ENCODE measurements around the gene IGFBPL1. TPM values are rescaled to one million over a fixed set of nuclear protein-coding genes. Genes with fewer than 3 reads are reported as not detected.

Gene IGFBPL1
- polyA plus RNA-seq, 1 donor, result 0.67 TPM

DNA sequence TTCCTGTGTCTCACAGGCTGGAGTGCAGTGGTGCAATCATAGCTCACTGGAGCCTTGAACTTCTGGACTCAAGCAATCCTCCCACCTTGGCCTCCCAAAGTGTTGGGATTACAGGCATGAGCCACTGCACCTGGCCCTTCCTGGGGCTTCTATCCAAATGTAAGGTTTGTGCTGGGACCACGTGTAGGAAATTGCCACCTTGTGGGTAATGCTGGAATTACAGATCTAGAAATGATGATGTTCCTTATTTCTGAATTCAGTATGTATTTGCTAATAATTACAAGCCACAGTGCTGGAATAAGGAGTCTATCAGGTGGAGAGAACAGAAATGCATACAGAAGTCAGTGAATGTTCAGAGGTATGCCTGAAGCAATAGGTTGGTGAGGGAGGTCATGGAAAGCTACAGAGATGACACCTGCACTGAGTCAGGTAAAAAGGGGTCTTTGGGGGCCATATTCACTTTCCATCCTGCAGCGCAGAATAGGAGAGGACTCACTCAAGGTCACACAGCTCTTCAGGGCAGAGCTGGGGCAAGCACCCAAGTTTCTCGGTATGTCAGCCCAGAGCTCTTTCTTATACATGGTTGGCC, 8.8 kb upstream of the IGFBPL1 start:
- no peak for DNase-seq (ENCODE audit: low read depth)

DNA sequence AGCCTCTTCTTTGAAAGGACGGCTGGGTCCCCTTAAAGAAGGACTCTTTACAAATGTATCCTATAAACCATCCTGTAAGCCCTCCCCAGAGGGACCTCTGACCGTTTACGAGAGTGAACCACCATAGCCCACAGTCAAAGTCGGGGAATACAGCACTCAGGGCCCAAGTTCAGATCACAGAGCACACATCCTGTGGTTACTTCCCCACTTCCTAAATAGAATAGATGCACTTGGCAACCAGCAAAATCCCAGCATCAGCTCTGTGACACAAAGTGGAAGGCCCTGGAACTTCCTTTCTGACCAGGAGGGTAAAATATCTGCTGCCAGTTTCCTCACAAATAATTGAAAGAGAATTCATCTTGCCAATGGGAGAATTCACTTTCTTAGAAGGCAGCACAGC, 6.9 kb upstream of the IGFBPL1 start:
- DNase-seq (ENCODE audit: low read depth), result no peak

DNA sequence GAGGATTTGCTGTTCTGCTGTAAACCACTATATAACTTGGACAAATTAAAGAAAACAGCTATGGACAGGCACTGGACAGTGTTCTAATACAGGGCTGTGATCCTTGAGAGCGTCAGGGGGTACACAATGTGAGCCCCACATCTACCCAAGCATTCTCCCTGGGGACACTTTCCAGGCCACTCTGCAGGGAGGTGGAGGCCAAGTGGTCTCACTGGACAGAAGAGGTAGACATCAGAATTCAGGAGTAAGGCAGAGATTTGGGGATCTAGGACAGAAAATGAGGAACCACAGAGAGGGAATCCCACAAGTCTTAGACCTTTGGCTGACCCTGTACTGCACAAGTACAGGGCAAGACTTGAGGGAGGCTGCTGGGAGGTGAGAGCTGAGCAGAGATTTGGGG, 3.8 kb upstream of the IGFBPL1 start:
- DNase-seq (ENCODE audit: low read depth), result no peak

- no peak for DNase-seq (ENCODE audit: low read depth)
Observed at GRCh38 chr9:38424918-38425317, 664 bp upstream of the IGFBPL1 start.

DNA sequence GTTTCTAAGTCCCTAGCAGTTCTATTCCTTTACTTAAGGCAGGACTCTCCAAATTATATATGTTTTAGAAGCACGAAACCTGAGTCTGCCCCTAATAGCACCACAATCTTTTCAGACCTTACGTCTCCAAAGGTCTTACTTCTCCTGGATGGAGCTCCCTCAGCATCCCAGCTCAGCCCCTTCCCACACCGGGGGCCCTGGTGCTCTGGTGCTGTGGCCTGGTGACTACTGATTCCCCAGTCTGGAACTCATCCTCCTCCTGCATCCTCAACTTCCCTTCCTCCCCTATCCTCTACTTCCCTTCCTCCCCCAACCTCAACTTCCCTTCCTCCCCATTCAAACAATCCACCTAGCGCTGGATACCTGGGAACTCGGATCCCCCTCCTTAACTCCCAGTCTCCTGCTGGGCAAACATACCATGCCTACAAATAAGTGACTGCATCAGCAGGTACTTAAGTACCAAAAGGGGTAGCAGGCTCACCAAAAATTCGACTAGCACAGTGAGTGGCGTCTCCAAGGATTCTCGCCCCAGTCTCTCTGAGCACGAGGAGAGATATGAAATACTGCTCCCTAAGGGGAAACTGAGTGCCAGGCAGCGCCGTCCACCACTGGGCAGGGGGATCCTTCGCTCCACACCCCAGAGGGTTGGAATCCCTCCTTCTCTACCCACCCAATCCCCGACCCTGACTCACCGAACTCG, 831 bp downstream of the IGFBPL1 start:
- no peak for DNase-seq (ENCODE audit: low read depth)

GRCh38 chr9:38422555-38423260, 1.5 kb downstream of the IGFBPL1 start:
- no peak for DNase-seq (ENCODE audit: low read depth)

- no peak for DNase-seq (ENCODE audit: low read depth)
Observed at GRCh38 chr9:38421498-38422211, 2.6 kb downstream of the IGFBPL1 start.

GRCh38 chr9:38419181-38419580, 5.1 kb downstream of the IGFBPL1 start:
- DNase-seq (ENCODE audit: low read depth), result no peak

DNA sequence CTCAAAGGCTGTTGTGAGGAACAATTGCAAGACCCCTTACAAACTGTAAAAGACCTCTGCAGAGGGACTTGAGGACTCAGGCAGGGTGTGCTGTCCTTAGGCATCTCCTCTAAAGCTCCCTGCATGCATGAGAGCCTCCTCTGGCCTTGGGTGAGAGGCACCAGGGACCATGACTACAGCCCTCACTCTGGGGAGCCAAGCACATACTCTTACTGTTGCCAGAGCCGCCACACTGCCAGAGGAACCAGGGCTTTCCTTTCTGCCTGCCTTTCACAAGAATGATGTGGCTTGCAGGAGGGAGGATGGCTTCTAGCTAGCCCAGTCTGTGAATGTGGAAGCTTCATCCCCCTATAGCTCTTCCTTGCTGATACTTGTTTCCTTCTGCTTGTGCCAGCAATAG, 5.9 kb downstream of the IGFBPL1 start:
- no peak for DNase-seq (ENCODE audit: low read depth)

DNA sequence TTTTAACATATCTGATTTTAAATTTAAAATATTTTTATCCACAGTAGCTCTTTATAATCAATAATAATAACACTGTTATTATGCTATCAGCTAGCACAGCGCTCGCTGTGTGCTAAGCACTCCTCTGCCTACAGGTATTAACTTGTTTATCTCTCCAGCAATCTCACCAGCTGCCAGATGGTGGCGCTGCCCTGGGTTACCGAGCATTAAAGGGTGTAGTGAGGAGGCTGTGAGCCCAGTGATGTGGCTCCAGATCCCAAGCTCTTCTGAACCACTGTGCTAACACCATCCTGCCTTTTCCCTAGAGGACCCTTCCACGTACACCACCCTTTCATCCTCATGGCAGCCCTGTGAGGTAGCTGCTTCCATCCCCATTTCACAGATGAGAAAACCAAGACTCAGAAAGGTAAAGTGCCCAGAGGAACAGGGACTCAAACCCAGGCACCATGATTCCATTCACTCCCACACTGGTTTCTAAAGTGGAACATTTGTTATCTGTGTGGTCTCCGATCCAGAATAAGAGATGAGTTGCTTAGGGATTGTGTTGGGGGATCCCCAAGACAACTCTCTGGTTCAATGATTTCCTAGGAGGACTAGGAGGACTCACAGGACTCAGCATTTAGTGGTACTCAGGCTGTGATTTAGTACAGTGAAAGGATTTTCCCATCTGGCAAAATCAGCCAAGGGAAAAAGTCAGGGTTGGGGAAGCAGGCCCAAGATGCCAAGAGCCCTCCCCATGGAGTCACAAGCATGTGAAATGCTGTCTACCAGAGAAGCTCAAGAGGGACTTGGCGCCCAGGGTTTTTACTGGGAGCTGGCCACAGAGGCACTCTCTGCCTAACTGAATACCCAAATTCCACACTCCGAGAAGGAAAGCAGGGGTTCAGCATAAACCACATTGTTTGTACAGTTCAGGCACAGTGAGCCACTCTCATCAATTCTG, 7.0 kb downstream of the IGFBPL1 start:
- DNase-seq (ENCODE audit: low read depth), result no peak

DNA sequence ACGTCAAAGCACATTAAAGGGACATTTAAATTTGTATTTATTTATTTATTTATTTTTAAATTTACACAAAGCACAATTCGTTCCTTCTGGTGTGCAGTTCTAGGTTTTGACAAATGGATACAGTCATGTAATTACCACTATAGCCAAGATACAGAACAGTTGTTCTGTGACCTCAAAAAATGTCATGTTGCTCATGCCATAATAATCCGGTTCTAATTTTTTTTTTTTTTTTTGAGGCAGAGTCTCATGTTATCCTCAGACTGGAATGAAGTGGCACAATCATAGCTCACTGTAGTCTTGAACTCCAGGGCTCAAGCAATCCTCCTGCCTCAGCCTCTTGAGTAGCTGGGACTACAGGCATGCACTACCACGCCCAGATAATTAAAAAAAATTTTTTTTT, 7.8 kb downstream of the IGFBPL1 start:
- no peak for DNase-seq (ENCODE audit: low read depth)

DNA sequence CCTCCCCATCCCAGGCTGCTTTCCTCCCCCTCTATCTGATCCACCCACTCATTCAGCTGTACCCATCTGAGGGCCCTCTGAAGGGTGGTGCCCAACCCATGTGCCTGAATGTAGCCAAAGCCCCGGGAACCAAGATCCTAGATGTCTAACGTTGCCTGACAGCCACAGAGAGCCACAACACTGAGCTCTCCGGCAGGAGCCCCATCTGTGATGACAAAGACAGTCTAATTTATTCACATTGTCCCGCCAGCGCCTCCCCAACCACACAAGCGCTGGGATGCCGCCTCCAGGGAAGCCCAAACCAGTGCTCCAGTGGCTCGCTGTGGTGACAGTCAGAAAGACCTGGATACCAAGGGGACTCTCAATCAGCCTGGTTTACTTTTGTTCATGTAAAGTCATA, 8.4 kb downstream of the IGFBPL1 start:
- DNase-seq (ENCODE audit: low read depth), result no peak

DNA sequence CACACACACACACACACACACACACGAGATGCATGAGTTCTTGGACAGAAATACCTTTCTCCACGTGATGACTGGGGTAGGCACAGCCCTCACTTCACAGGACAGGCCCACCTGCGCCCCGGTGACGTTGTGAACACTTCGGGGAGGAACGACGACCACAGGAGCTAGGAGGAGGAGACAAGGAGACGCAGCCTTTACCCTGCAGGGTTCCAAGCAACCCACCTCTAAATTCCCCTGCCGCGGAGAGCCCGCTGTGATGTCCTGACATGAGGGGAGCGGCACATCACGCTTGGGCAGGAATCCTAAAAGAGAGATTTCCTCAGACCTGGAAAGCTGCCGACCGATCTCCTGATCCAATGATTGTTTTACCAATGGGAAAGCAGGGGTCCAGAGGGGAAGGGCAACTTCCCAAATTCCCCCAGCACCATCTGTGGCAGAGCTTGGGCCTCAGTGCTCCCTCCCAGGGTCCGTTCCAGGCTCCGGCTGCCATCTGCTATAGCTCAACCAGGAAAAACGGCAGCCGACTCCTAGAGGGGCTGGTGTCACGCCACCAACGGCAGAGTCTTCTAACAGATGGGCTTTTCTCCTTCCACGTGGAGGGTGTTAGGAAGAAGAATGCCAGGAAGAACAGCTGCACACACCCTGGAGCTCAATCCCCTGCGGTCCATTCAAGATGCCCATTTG, 10.1 kb downstream of the IGFBPL1 start:
- DNase-seq (ENCODE audit: low read depth), result no peak

DNA sequence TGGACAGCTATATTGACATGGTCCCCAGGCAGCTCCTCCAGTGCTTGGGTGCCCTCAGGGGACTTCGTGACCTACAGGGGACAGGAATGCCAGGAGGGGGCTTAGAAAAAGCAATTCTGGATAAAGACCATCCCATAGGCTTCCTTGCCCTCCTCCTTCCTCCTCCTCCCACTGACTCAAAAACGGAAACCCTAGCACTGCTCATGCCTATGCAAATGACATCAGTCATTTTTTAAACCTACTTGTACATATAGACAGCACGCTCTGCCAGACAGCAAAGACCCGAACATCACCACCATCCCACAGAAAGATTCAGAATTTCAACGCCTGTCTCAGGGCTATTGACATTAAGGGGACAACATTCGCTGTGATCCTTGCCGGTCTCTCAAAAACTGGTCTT, 11.0 kb downstream of the IGFBPL1 start:
- DNase-seq (ENCODE audit: low read depth), result no peak

DNA sequence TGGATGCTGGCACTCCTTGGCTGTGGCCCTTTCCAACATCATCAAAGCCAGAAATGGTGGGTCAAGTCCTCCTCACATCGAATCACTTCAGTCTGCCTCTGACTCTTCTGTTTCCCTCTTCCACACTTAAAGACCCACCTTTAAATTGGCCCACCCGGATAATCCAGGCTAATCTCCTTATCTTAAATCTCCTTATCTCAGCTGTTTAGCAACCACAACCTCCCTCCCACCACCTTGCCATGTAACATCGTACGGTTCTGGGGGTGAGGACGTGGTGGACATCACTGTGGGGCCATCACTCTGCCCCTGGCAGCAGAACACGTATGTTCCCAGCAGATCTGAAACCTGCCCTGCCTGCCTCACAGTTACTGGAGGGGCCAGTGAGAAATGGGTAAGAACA, 11.5 kb downstream of the IGFBPL1 start:
- no peak for DNase-seq (ENCODE audit: low read depth)

GRCh38 chr9:38408719-38409118, 15.5 kb downstream of the IGFBPL1 start:
- no peak for DNase-seq (ENCODE audit: low read depth)

- DNase-seq (ENCODE audit: low read depth), result no peak
Observed at GRCh38 chr9:38406476-38407186, 17.6 kb downstream of the IGFBPL1 start.

DNA sequence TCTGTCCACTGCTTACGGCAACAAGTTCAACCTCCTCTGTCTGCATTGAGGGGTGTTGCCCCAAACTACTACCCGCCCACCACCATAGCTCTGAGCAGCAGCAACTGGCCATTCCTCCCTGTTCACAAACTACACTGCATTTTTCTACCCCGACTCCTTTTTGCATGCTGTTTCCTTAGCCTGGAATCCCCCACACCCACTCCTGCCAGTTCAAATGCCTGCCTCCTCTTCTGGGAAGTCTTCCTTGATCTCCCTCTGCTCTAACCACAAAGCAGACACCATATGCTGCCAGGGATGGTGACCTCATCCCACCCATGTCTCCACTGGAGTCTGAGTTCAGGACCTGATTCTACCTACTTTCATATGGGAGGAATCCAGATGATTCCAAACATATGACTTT, 18.5 kb downstream of the IGFBPL1 start:
- no peak for DNase-seq (ENCODE audit: low read depth)

DNA sequence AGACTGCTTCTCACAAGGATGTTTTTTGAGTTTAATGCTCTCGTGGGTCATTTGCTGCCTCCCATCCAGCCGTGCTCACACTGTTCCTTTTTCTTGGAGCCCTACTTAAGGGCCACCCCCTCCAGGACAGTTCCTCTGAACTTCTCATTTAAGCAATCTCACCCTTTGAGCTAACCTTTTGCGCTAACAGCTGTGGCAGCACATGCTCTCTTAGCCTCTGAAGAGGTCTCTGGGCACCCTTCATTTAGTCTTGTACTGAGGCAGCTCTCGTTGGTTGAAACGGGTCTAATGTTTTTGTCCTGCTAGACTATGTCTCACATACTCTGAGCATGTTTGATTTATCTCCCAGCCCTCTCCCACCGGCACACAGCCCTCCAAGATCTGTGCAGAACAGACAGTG, 19.9 kb downstream of the IGFBPL1 start:
- no peak for DNase-seq (ENCODE audit: low read depth)

DNA sequence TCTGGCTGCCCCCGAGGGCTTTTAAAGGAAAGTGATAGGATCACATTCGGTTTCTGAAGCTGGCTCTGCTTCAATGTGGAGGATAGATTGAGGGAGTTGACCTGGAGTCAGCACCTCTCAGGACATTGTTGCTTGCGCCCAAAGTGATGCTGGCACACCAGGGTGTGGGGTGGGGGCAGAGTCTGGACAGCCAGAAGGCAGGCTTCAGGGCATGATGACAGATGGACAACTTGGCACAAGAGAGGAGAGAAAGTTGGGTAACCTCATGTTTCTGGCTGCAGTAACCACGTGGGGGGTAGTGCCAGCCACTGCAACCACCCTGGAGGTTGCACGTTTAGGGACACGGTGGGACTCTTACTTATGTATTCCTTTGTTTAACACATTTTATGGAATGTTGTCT, 22.3 kb downstream of the IGFBPL1 start:
- no peak for DNase-seq (ENCODE audit: low read depth)
